NCI-H2227 (cell line): ENCODE data around the gene SMURF1.
"Not testable (repeated sequence)": the region's sequence is repeated elsewhere in the genome, so short reads cannot be mapped to it uniquely, and the experiment has no call there.

ENCODE experiments used
- DNase-seq: peaks from one replicate; lab custom pipeline; 2025; ENCODE audit not compliant: unreplicated experiment; lab: John Stamatoyannopoulos, UW

Gene SMURF1

DNA sequence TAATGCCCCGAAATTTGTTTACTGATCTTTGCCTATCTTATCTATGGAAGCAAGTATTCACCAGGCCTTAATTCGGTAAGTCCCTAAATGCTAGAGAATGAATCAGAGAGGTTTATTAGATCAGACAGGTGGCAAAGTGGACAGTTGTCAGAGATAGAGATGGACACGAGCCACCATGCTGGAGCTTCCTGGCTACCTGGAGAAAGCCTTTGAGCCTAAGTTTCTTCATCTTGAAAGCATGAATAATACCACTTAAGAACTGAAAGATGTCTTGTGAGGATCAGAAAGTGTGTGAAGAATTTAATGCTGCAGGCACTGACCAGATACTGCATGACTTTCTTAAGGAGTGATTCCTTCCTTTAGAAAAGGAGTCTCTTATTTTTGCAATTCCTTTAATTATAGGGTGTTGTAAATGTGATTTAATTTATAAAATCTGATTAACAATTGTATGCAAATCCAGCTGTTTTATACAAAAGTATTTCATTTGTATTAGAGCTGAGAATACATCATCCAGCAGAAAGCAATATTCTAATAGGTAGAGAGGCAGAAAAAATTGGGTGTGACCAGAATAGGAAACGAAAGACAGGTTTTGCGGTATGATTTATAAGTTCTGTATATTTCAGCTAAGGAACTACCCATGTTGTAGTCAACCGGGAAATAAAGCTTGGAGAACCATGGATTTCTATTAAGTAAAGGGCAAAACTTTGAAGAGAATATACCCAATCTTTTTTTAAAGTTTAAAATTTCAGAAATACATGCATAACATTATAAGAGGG, 82.7 kb downstream of the SMURF1 start:
- no peak for DNase-seq

DNA sequence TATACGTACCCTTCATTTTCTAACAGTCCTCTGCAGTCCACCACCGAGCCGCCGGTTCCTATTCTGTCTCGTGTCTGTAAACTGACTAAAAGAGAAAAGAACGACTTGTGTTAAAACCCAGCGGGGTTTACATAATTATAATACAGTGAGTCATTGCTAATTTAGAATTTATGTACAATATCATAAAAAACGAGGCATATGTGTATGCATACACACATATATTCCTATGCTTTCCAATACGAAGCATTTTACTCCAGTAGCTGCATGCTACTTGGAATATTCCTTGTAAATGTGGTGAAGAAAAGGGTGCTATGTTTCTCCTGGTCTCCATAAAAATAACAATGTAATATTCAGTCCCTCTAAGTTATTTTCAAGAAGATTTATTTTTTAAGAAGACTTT, 89.1 kb downstream of the SMURF1 start:
- DNase-seq: no peak

DNA sequence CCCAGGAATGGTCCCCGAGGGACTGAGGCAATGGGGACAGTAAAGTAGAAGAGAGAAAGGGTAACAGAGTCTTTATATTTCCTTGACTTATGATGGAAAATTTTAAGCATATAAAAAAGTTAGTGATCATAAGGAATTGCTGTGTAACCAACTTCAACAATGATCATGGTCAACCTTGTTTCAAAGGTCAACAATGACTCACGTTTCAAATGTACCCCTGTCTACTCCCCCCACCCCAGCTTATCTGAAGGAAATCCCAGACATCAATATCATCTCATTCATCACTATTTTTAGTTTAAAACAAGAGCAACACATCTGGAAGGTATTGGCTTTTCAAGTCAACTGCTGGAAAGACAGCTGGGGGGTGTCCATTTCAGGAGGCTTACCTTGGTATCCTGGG, 92.9 kb downstream of the SMURF1 start:
- DNase-seq: no peak

DNA sequence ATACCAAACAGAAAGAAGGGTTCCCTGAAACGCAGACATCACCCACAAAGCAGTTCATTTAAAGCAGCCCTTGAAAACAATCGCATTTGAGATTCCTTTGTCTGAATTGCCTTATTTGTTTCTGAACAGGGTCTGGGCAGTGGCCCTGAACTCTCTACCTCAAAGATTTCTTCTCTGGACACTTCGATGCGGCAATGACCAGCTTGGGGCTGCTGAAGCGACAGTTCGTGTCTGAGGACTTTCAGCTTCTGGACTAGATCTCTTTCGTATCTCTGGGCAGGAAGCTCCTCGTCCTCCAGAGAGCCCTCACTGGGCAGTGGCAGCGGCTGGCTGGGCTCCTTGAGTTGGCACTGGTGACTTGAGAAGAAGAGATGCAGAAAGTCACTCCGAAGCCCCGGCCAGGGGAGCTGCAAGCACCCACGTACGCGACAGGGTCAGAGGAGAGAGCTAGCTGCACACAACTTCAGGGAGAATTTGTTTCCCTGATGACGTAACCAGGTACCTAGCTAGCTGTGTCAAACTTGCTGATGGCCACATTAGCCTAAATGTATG, 96.3 kb downstream of the SMURF1 start:
- no peak for DNase-seq

DNA sequence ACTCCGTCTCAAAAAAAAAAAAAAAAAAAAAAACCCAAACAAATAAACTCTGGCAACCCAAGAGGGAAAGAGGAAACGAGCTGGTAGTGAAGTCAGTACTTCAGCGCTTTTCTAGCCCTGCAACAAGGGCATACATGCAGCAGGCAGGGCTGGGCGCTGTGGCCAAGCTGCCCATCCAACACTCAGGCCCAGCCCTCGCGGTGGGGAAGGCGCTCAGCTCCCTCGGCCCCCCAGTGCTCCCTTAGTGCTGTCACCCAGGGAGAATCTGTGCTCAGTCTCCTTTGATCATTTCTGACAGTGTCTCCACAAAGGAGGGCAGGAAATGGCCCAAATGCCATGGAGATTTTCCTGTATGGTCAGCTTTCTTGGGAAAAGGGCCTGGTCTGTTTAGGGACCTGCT, 97.2 kb downstream of the SMURF1 start:
- no peak for DNase-seq

DNA sequence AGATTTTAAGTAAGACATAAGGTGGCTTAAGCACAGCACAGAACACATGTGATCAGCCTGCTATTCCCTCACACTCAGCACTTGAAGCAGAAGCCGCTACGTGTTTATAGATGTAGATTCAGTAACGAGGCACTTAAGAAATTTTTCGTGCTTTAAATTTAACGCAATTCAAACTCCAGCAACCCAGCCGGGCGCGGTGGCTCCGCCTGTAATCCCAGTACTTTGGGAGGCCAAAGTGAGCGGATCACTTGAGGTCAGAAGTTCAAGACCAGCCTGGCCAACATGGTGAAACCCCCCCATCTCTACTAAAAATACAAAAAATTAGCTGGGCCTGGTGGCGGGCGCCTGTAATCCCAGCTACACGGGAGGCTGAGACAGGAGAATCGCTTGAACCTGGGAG, 97.6 kb downstream of the SMURF1 start:
- not testable (repeated sequence) for DNase-seq

DNA sequence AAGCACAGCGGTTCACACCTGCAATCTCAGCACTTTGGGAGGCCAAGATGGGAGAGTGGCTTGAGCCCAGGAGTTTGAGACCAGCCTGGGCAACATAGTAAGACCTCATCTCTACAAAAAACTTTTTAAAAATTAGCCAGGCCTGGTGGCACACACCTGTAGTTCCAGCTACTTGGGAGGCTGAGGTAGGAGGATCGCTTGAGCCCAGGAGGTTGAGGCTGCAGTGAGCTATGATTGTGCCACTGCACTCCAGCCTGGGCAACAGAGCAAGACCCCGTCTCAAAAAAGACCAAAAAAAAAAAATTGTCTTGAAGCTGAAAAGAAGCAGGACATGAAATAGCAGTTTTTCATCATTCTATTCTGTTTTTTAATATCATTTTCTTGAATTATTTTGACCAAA, 99.0 kb downstream of the SMURF1 start:
- DNase-seq: not testable (repeated sequence)

DNA sequence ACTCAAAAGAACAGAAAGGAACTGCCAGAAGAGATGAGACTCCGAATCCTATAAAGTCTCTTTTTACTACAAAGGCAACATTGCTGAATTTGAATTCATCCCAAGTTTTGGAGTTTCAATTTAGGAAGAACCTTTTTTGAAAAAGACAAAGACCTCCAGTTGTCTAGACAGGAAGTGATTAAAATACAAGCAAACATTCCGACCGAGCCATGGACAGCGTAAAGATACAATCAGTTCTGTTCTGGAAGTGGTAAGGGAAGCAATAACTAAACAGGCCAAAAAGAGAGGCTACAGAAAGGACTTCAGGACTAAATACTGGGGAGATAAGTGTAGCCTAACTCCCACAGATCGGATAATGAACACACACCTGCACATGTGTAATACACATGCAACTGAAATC, 101.0 kb downstream of the SMURF1 start:
- DNase-seq: no peak

DNA sequence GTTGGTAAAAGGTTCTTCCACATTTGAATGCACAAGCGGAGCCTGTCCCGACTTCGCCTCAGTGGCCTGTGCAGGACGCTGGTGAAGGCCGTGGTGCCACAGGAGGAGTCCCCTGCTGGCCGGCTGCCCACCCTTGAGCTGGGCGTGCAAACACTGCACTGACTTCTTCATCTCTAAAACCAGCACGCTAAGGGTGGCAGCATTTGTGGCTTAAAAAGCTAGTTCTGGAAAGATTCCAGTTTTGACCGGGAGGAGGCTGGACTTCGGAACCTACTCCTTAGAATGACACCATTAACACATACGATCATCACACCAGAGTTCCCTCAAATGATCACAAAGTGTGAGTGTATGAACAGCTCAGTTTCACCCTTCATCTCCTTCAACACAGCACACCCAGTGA, 102.4 kb downstream of the SMURF1 start:
- no peak for DNase-seq

DNA sequence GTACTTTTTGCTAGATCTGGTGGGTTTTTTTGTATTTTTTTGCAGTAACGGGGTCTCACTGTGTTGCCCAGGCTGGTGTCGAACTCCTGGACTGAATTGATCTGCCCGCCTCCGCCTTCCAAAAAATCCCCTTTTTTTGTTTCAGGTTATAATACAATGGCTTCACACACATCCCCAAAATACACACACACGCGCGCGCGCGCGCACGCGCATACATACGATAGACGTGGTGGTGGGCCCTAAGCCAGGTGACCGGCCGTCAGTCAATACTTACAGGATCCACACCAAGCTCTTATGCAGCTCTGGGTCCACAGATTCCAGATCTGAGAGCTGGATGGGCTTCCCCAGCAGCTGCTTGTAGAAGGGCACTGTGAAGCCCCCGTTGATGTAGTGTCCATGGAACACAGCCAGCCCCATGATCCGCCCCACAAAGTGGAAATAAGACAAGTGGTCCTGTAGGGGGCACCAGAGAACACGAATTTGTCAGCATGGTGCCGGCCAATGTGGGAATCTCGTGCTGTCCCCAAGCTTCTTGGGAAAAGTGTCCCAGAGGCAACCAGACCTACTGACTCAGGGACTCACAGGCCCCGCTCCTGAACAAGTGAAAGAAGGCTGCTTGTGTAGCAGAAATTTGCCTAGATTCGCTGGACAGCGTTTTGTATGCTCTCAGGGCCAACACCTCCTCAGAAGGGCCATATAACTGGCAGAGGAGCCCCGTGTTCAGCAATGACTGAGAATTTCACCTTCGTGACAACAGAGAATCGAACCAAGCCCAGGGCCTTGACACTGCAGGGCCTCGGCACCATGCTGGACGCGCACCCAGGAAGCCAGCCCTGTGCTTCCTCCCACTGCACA, 103.6 kb downstream of the SMURF1 start:
- DNase-seq: peak; percentile 91

DNA sequence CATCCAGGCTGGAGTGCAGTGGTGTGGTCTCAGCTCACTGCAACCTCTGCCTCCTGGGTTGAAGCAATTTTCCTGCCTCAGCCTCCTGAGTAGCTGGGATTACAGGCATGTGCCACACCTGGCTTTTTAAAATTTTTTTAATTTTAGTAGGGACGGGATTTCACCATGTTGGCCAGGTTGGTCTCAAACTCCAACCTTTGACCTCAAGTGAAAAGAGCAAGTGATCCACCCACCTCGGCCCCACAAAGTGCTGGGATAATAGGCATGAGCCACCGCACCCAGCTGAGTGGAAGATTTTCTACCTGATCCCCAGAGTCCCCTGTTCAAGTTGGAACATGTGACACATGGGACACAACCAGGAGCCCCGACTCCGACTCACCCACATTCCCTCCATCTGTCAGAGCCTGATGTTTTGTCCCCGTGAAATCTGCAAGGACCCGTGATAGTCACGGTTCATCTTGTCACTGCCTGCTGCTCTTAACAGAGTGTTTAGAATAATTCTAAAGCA, 104.5 kb downstream of the SMURF1 start:
- no peak for DNase-seq

DNA sequence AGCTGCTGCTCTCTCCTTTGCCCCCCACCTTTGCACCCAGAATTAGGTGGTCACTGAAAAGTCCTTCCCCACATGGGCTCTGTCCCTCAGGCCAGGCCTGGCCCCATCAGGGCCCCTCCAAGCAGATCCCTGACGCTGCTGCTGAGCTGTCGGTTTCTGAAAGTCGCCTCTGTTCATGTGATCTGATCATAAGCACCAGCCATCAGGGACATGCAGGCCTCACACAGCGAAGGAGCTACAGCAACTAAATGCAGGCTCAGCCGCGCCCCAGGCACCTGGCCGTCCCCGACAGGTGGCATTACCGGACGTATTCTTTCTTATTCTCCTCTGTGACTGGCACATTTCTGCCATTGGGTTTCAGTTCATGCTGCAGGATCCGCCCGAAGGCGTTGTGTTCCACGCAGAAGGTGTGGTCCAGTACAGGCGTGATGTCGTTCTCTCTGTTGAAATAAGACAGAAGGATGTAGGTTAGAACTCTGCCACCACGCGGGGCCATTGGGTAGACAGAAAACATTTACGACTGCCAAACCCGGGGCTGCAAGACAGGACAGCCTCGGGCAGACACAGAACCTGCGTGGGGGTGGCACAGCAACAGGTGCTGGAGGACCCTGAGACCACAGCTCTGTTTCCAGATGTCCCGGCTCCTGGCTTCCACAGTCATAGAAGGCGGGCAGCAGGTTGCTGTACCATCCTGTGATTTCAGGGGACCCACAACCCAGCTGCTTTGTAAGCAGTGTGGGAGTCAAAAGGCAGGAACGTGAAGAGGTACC, 105.6 kb downstream of the SMURF1 start:
- DNase-seq: no peak

DNA sequence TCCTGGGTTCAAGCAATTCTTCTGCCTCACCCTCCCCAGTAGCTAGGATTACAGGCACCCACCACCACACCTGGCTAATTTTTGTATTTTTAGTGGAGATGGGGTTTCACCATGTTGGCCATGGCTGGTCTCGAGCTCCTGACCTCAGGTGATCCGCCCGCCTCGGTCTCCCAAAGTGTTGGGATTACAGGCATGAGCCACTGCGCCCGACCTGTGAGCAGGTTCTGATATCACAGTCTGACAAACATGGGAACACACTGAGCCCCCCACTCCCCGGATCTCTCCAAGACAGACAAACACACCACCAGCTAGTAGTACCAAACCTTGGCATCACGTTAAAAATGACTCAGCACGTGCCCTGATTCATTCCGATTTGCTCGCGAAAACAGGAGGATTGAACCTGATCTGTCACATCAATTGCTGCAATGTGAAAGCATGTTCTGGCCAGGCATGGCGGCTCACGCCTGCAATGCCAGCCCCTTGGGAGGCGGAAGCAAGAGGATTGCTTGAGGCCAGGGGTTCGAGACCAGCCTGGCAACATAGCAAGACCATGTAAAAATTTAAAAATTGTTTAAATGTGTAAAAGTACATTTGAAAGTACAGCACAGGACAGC, 106.5 kb downstream of the SMURF1 start:
- no peak for DNase-seq

DNA sequence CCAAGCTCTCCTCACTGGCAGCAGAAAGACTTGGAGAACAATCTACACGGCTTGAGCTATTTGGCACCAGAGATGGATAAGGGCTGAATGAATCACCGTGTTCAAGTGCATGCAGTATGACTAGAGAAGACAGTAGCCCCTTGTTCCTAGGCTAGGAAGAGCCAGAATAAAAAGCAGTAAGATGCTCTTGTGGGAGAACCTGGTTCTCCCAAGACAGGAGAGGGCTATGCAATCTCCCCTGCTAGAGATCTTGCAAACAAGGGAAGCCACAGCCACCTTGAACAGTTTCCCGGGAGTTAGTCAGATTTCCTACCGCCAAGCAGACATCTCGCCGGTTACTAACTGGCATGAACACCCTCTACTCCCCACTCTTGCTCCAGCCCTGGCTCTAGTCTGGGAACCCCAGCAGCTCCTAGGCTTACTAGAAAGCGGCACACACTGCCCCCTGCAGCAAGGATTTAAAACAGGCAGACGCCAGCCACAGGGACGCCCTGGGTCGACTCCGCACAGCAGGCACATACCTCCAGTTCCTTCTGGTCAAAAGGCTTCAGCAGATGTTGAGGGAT, 107.3 kb downstream of the SMURF1 start:
- peak; percentile 30 for DNase-seq

DNA sequence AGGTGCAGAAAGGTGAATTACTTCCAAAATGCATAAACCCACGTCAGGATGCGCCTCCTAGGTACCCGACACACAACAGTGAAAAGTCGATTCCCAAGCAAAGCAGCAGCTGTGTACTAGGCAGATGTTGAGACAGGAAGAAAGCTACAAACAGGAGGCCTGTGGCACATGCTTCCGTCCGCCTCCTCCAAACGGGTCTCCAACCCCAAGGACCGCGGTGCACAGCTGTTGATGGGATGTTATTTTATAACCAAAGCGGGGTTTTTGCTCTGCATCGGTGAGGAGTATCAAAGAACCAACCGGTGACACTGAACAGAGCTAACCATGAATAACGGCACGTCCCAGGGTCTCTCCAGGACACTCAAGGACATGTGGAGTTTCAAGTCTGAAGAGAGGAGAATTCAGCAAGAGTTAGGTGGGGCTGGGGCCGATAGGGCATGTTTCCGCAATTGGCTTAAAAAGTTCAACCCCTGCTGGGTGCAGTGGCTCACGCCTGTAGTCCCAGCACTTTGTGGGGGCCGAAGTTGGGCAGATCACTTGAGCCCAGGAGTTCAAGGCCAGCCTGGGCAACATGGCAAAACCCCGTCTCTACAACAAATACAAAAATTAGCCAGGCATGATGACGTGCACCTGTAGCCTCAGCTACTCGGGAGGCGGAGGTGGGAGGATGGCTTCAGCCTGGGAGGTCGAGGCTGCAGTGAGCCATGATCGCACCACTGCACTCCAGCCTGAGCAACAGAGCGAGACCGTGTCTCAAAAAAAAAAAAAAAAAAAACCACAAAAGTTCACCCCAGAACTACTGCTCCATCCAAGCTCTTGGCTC, 108.0 kb downstream of the SMURF1 start:
- no peak for DNase-seq

DNA sequence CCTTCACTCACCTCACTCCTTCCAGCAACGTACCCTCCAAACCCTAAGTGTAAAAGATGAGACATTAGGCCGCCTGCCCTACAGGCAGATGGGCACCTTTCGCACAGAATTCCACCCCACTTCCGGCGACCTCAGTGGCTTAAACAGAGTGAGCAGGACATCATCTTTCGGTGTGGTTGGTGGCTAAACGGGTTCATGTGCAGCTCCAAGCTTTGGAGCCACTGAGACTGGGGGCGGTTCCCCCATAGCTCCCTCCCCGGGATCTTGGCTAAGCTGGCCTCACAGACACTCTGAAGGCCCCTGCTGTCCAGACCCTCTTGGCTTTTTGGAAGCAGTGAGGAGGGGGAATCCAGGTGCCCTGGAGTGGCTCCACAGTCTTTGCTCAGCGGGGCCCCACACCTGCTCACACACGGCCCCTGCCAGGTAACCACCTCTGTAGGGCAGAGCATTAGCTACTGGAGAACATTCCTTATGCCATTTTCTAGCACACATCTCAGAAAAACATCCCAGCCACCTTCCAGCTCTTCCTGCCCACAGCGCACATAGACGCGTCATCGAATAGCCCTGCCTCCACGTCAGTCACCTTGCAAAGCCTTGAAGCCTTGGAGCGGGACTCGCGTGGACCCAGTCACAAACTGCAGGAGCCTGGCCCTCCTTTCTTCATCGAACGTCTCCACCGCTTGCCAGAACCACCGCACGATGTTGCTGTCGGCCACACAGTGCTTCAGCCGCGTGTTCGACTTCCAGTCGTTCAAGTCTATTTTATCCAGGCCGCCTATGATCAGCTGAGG, 108.8 kb downstream of the SMURF1 start:
- no peak for DNase-seq

DNA sequence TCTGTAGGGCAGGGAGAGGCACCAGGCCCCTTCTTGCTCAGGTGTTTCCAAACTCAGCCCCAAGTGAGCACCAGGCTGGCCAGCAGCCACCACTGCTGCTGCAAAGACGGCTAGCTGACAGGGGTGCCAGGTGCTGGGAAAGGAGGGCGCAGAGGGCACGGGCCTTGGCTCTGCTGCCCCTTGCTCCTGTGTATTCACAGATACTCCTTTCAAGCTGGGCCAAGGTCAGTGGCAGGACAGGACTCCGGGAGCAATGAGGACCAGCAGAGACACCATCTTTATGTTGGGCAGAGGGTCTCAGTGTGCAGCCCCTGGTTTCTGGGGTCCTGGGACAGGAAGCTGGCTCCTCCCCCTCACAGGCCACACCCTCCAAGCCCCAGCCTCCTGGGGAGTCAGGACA, 110.1 kb downstream of the SMURF1 start:
- DNase-seq: no peak

DNA sequence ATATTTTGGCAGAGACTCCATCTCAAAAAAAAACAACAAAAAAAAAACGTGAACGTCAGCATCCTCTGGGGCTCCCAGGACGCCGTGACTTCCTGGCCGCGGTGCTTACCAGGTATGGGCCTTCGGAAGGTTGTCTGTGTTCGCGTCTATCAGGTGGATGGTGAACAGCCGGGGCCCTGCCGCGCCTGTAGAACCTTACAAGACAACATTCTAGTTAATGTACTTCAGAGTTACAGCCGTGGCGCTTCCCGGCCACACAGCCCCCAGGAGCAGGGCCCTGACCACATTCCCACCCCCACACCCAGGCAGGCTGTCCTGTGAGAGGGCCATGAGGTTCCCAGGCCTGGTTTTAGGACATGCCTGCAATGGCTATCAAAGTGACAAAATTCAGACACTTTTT, 111.0 kb downstream of the SMURF1 start:
- DNase-seq: no peak

DNA sequence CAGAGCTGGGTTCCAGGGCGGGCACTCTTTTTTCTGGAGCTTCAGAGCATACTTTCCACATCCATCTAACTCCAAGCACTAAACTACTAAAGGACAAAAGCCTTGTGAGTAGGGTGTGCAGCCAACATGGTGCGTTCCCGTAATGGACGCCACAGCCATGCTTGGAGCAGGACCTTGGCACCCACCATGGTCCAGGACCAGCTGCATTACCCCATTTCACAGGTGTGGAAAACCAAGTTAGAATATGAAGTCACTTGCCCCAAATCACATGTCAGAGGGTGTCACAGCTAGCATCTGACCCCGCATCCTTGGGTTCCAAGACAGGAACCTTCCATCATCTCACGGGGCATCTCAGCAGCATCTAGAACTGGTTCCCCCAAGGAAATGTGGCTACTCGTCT, 112.4 kb downstream of the SMURF1 start:
- DNase-seq: no peak
